ENCODE measurements around the gene NUMB. TPM values are rescaled to one million over a fixed set of nuclear protein-coding genes. Genes with fewer than 3 reads are reported as not detected.

Gene NUMB
- total RNA-seq, 1 donor from 2014 or later = 41.9 TPM

DNA sequence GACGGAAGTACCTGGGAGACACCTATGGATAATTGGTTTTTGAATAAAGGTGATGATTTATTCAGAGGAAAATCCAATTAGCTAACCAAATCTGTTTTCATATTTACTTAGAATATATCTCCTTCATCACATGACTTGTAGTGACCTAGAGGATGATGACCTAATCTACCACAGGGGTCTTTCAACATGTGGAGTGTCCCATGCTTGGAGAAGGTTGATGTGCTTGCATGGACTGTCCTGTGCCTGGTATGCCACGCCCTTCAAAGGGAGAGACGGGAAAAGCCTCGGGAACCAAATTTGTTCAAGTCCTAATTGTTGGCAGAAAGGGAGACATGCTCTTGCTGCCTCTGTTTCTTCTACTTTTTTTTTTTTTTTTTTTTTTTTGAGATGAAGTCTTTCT, 232.8 kb downstream of the NUMB start:
- ATAC-seq = no peak
- intact Hi-C loops (cut with micrococcal nuclease) = no loop called here
- DNase-seq = no peak

Other genes starting within 250 kb of the NUMB start
- 3.2 TPM for gene PAPLN, start 221.0 kb downstream of the NUMB start, total RNA-seq
- 8.1 TPM for gene RIOX1, start 32.4 kb upstream of the NUMB start, total RNA-seq
- gene ACOT1, start 78.6 kb upstream of the NUMB start, total RNA-seq = 24.7 TPM
- 0.10 TPM for gene HEATR4, start 100.4 kb upstream of the NUMB start, total RNA-seq
- gene ACOT2, start 110.7 kb upstream of the NUMB start, total RNA-seq = 217 TPM
- gene ACOT4, start 133.3 kb upstream of the NUMB start, total RNA-seq = 0.84 TPM
- not detected for gene ACOT6, start 154.0 kb upstream of the NUMB start, total RNA-seq
- gene DNAL1, start 186.4 kb upstream of the NUMB start, total RNA-seq = 12.0 TPM